T-helper 17 cell (primary cell): ENCODE data around the gene GUCA1A. TPM values are rescaled to one million over a fixed set of nuclear protein-coding genes. Genes with fewer than 3 reads are reported as not detected.
"Not testable (repeated sequence)": the region's sequence is repeated elsewhere in the genome, so short reads cannot be mapped to it uniquely, and the experiment has no call there.

ENCODE experiments used
- ATAC-seq: fragments of 150-1000 bp; cut with Tn5 transposase; 2 replicates; pipeline ENCODE4 v1.10.0; 2021; ENCODE audit warnings: mild to moderate bottlenecking, moderate library complexity
- DNase-seq, 3 donors: peaks; one replicate each; pipeline versions ENCODE4 v3.0.0 to v3.0.0-alpha.2; 2020 to 2021
- H3K9me3 ChIP-seq: one replicate; pipeline ENCODE4 v1.7.0; 2013; ENCODE audit warnings: low read length, mild to moderate bottlenecking; ENCODE audit not compliant: control insufficient read depth, poor library complexity, severe bottlenecking
- H3K27ac Mint-ChIP-seq: one replicate; pipeline ENCODE4 v1.8.0; 2022; ENCODE audit warnings: mild to moderate bottlenecking, moderate library complexity, mixed read lengths
- H3K27me3 Mint-ChIP-seq: one replicate; pipeline ENCODE4 v1.8.0; 2022; ENCODE audit warnings: mixed read lengths
- H3K36me3 Mint-ChIP-seq: one replicate; pipeline ENCODE4 v1.8.0; 2022; ENCODE audit warnings: low read depth, mixed read lengths
- H3K4me1 Mint-ChIP-seq: one replicate; pipeline ENCODE4 v1.8.0; 2022; ENCODE audit warnings: mild to moderate bottlenecking, mixed read lengths
- H3K4me3 Mint-ChIP-seq: one replicate; pipeline ENCODE4 v1.8.0; 2022; ENCODE audit warnings: mild to moderate bottlenecking, moderate library complexity, mixed read lengths
- total RNA-seq, 4 donors: library from RNA in 2 of 4; stranded (reverse) in 2 of 4; gene quantifications; one replicate each; pipeline ENCODE4 v1.2.3 and lab custom pipeline; 2022 to 2026

The GUCA1A gene
- total RNA-seq, 2 donors from 2014 or later: not detected

- H3K9me3 ChIP-seq: no peaks in the 10 kb centered on the region
- no peaks in the 10 kb centered on the region for H3K4me1 Mint-ChIP-seq
- ATAC-seq: no peak
- H3K4me3 Mint-ChIP-seq: no peak overlapping the region
- H3K27ac Mint-ChIP-seq: no peak overlapping the region
- H3K27me3 Mint-ChIP-seq: peaks cover 13% of the 10 kb centered on the region
- no peak for DNase-seq
- no peaks in the 10 kb centered on the region for H3K36me3 Mint-ChIP-seq
Observed at GRCh38 chr6:42171813-42172581, 1.2 kb upstream of the GUCA1A start.

DNA sequence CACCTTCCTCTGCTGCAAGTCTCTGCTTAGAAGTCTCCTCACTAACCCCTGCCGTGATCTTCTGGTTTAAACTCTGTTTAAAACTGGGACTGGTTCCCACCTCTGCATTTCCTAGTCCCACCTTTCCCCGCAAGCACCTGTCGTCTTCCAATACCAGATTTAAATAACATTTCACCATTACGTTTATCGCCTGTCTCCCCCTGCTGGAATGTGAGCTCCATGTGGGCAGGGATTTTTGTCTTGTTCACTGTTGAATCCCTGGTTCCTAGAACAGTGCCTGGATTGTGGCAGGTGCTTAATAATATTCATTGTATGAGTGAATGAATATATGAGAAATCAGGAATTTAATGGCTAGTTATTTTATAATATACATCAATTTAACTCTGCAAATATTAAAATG is 2.7 kb downstream of the GUCA1A start:
- Mint-ChIP-seq H3K4me3 (no peak overlapping the region), H3K27ac (no peak overlapping the region), H3K36me3 (no peaks in the 10 kb centered on the region), H3K4me1 (peaks cover 3% of the 10 kb centered on the region), H3K27me3 (peaks cover 18% of the 10 kb centered on the region)
- H3K9me3 ChIP-seq: no peaks in the 10 kb centered on the region
- no peak for DNase-seq
- ATAC-seq: no peak

DNA sequence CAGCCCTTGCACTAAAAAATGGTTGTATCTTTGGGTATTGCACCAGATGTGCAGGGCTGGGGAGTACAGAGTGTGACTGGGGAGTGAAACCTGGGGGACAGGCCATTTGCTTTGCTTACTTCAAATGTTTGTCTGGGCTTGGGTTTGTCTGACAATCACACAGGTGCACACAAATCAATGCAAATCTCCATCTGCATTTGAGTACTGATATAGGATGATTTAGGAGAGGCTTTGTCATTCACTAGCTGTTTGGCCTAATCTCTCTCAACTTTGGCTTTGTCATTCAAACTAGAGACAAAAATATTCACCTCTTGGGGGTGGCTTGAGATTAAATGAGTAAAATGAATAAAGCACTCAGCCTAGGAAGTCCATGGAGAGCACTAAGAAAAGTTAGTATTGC is 3.8 kb downstream of the GUCA1A start:
- no peak overlapping the region for H3K4me3 Mint-ChIP-seq
- ATAC-seq (no peak), DNase-seq (no peak)
- H3K27me3 Mint-ChIP-seq: peaks cover 23% of the 10 kb centered on the region
- no peak overlapping the region for H3K27ac Mint-ChIP-seq
- H3K36me3 Mint-ChIP-seq: no peaks in the 10 kb centered on the region
- H3K9me3 ChIP-seq: no peaks in the 10 kb centered on the region
- peaks cover 3% of the 10 kb centered on the region for H3K4me1 Mint-ChIP-seq

GRCh38 chr6:42177514-42178364 is 4.6 kb downstream of the GUCA1A start:
- no peaks in the 10 kb centered on the region for H3K36me3 Mint-ChIP-seq
- H3K4me1 Mint-ChIP-seq: peaks cover 3% of the 10 kb centered on the region
- H3K4me3 Mint-ChIP-seq: no peak overlapping the region
- H3K9me3 ChIP-seq: no peaks in the 10 kb centered on the region
- H3K27me3 Mint-ChIP-seq: peaks cover 23% of the 10 kb centered on the region
- H3K27ac Mint-ChIP-seq: no peak overlapping the region
- DNase-seq (no peak), ATAC-seq (no peak)

DNA sequence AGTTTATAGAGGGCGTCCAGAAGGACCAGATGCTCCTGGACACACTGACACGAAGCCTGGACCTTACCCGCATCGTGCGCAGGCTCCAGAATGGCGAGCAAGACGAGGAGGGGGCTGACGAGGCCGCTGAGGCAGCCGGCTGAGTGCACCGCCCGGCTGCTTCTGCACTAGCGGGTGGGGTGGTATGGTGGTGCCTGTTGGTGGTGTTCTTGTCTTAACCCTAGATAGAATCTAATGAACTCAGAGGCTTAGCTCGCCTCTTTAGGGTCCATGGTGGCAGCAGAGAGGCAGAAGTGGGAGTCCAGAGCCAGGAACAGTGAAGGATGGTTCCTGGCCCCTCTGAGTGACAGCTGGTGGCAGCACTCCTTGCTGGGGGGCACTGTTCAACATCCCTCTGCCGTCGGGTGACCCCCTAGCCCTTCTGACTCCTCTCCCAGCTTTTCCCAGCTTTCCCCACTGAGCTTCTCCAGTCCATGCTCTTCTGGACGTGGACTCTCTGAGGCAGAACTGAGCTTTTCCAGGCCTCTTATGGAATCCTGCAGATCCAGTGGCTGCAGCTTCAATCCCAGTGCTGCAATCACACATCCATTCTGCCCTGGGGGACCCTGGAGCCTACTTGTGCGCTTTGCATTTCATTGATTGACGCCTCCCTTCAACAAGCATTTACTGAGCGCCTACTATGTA is 6.2 kb downstream of the GUCA1A start:
- Mint-ChIP-seq H3K4me3 (no peak overlapping the region), H3K36me3 (no peaks in the 10 kb centered on the region), H3K27ac (no peak overlapping the region), H3K4me1 (peaks cover 3% of the 10 kb centered on the region), H3K27me3 (peaks cover 18% of the 10 kb centered on the region)
- no peak for DNase-seq
- no peaks in the 10 kb centered on the region for H3K9me3 ChIP-seq
- no peak for ATAC-seq

DNA sequence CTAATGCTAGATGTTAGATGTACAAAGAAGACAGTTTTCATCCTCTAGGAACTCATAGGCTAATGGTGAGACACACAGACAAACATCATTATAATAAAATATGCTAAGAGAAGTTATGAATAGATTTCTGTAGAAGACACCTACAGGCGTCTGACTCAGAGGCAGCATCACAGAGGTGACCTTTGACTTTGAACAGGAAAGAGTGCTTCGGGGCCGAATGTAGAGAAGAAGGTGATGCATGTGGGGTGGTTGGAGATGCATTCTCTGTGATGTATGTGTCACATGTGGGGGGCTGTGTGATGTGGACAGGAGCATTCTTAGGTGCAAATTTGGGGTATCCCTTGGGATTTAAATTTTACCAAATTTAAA is 6.8 kb downstream of the GUCA1A start:
- no peak for ATAC-seq
- Mint-ChIP-seq H3K4me1 (peaks cover 3% of the 10 kb centered on the region), H3K4me3 (no peak overlapping the region), H3K36me3 (no peaks in the 10 kb centered on the region), H3K27ac (no peak overlapping the region), H3K27me3 (peaks cover 18% of the 10 kb centered on the region)
- no peaks in the 10 kb centered on the region for H3K9me3 ChIP-seq
- no peak for DNase-seq

- H3K36me3 Mint-ChIP-seq: no peaks in the 10 kb centered on the region
- H3K4me3 Mint-ChIP-seq: no peak overlapping the region
- ATAC-seq (no peak), DNase-seq (no peak)
- peaks cover 3% of the 10 kb centered on the region for H3K4me1 Mint-ChIP-seq
- H3K27ac Mint-ChIP-seq: peak overlapping the region; percentile 43
- H3K9me3 ChIP-seq: no peaks in the 10 kb centered on the region
- peaks cover 27% of the 10 kb centered on the region for H3K27me3 Mint-ChIP-seq
Observed at GRCh38 chr6:42182101-42182500, 8.9 kb downstream of the GUCA1A start.

GRCh38 chr6:42184475-42184874 is 11.3 kb downstream of the GUCA1A start:
- DNase-seq: no peak
- H3K9me3 ChIP-seq: no peaks in the 10 kb centered on the region
- Mint-ChIP-seq H3K36me3 (no peaks in the 10 kb centered on the region), H3K27me3 (peaks cover 22% of the 10 kb centered on the region), H3K4me3 (no peak overlapping the region), H3K27ac (no peak overlapping the region), H3K4me1 (peaks cover 3% of the 10 kb centered on the region)
- no peak for ATAC-seq

GRCh38 chr6:42185597-42185996 is 12.4 kb downstream of the GUCA1A start:
- Mint-ChIP-seq H3K4me1 (no peaks in the 10 kb centered on the region), H3K27me3 (peaks cover 14% of the 10 kb centered on the region), H3K4me3 (no peak overlapping the region), H3K36me3 (no peaks in the 10 kb centered on the region), H3K27ac (no peak overlapping the region)
- ATAC-seq: no peak
- no peaks in the 10 kb centered on the region for H3K9me3 ChIP-seq
- DNase-seq: no peak

DNA sequence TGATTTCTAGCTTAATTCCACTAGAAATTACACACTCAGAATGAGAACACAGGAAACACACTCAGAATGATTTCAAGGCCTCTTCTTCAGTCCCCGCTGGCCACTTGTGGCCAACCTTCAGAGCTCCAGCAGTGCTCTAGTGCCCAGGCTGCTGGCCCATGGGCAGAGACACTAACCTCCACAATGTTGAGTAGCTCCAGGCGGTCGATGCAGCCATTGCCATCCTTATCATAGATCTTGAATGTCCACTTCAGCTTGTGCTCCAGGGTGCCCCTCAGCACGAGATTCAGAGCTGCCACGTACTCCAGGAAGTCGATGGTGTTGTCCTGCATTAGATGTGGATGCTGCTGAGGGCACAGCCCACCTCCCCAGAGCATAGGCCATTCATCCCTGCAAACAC is 15.2 kb downstream of the GUCA1A start:
- no peak overlapping the region for H3K27ac Mint-ChIP-seq
- ATAC-seq: no peak
- DNase-seq: no peak
- H3K27me3 Mint-ChIP-seq: peaks cover 9% of the 10 kb centered on the region
- no peaks in the 10 kb centered on the region for H3K9me3 ChIP-seq
- H3K36me3 Mint-ChIP-seq: no peaks in the 10 kb centered on the region
- no peak overlapping the region for H3K4me3 Mint-ChIP-seq
- no peaks in the 10 kb centered on the region for H3K4me1 Mint-ChIP-seq

- H3K27ac Mint-ChIP-seq: peak overlapping the region; percentile 37
- H3K9me3 ChIP-seq: no peaks in the 10 kb centered on the region
- H3K27me3 Mint-ChIP-seq: peaks cover 2% of the 10 kb centered on the region
- peaks cover 3% of the 10 kb centered on the region for H3K36me3 Mint-ChIP-seq
- no peak overlapping the region for H3K4me3 Mint-ChIP-seq
- DNase-seq (no peak), ATAC-seq (no peak)
- H3K4me1 Mint-ChIP-seq: peaks cover 3% of the 10 kb centered on the region
Observed at GRCh38 chr6:42190554-42191183, 17.5 kb downstream of the GUCA1A start.

- H3K27ac Mint-ChIP-seq: peak overlapping the region; percentile 37
- not testable (repeated sequence) for DNase-seq, H3K36me3 Mint-ChIP-seq, H3K4me1 Mint-ChIP-seq, ATAC-seq, H3K4me3 Mint-ChIP-seq, H3K27me3 Mint-ChIP-seq, H3K9me3 ChIP-seq
Observed at GRCh38 chr6:42192385-42192784, 19.2 kb downstream of the GUCA1A start.

DNA sequence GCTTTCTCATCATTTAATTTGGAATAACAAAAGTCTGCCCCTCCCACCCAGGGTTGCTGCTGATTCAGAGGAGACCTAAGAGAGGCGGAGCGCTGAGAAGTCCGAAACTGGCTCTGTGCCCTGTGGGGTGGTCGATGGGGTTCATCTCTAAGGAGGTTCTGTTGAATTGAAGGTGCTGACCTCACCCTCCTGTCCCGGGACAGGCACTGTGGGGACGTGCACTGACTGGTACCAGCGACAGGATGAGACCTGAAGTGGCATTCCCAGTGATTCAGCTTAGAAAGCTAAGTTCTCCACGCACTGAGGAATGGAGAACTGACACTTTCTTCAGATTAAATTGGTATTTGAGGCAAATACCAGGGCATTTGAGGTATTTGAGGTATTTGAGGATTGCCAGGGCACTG is 20.3 kb downstream of the GUCA1A start:
- Mint-ChIP-seq H3K36me3 (peaks cover 3% of the 10 kb centered on the region), H3K4me1 (peaks cover 3% of the 10 kb centered on the region), H3K27me3 (no peaks in the 10 kb centered on the region), H3K4me3 (no peak overlapping the region), H3K27ac (no peak overlapping the region)
- ATAC-seq (no peak), DNase-seq (no peak)
- H3K9me3 ChIP-seq: no peaks in the 10 kb centered on the region
